BJ (cell line): ENCODE results near the gene ZFP36L2. TPM values are rescaled to one million over a fixed set of nuclear protein-coding genes. Genes with fewer than 3 reads are reported as not detected.

Source experiments
- CTCF ChIA-PET: fragments of 350-600 bp; formaldehyde crosslinking; extraction: SDS; loops from one replicate; lab custom pipeline; 2021; ENCODE audit warnings: antibody characterized with exemption, inconsistent platforms; lab: Yijun Ruan, JAX
- POLR2A ChIA-PET: fragments of 300-600 bp; sonication (Branson Sonifier 250); formaldehyde crosslinking; extraction: SDS; loops from one replicate; lab custom pipeline; 2021; ENCODE audit warnings: antibody characterized with exemption; lab: Charles Lee
- DNase-seq: peaks from one replicate; pipeline ENCODE4 v3.0.0-alpha.2; 2011; ENCODE audit warnings: low read depth
- H3K27me3 ChIP-seq: 2 replicates; pipeline ENCODE4 v1.6.0; 2011; ENCODE audit warnings: low read length; ENCODE audit not compliant: control insufficient read depth, insufficient read depth
- H3K36me3 ChIP-seq: 2 replicates; pipeline ENCODE4 v1.5.1; 2011; ENCODE audit warnings: low read length; ENCODE audit not compliant: control insufficient read depth, insufficient read depth
- H3K4me3 ChIP-seq: 2 replicates; pipeline ENCODE4 v1.5.1; 2011; ENCODE audit warnings: low read depth, mild to moderate bottlenecking, control low read depth, low read length
- polyA plus RNA-seq: library from polyadenylated mRNA; depleted of rRNA; stranded (reverse); fragments of >200 nt; gene quantifications from 2 replicates; pipeline ENCODE4 v1.2.3, GENCODE V29; 2011
- TF ChIP-seq, protein P1 (sequence below): IDR thresholded peaks from 2 replicates; pipeline ENCODE4 v1.5.1; 2011; ENCODE audit warnings: low read depth, mild to moderate bottlenecking, control low read depth, inconsistent platforms, low read length, moderate library complexity; ENCODE audit not compliant: insufficient read depth

Gene ZFP36L2
- polyA plus RNA-seq, 1 experiment: 4.0 TPM

DNA sequence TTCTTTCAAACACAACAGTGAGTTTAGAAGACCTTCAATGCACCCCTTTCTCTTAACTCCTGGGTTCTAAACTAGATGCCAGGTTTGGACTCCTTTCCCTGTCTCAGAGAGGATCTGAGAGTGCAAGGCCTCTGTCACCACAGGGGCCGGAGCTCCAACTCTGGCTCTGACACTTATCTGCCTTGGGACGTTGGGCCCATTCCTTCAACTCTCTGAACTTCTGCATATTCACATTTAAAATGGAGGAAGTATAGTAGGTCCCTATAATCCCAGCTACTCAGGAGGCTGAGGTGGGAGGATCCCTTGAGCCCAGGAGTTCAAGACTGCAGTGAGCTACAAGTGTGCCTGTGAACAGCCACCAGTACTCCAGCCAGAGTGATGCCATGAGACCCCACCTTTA, 44.1 kb upstream of the ZFP36L2 start:
- H3K36me3 ChIP-seq: no peaks in the 10 kb centered on the region
- ChIA-PET CTCF (interaction anchor here (0.6 to 1.9 kb wide), 2 partner anchors 51 to 215 kb away, joined by 3 to 5 read pairs; no protein-coding TSS in a partner anchor), POLR2A (no interaction called here)
- DNase-seq: no peak
- H3K4me3 ChIP-seq: no peak overlapping the region
- TF ChIP-seq, protein P1, sequence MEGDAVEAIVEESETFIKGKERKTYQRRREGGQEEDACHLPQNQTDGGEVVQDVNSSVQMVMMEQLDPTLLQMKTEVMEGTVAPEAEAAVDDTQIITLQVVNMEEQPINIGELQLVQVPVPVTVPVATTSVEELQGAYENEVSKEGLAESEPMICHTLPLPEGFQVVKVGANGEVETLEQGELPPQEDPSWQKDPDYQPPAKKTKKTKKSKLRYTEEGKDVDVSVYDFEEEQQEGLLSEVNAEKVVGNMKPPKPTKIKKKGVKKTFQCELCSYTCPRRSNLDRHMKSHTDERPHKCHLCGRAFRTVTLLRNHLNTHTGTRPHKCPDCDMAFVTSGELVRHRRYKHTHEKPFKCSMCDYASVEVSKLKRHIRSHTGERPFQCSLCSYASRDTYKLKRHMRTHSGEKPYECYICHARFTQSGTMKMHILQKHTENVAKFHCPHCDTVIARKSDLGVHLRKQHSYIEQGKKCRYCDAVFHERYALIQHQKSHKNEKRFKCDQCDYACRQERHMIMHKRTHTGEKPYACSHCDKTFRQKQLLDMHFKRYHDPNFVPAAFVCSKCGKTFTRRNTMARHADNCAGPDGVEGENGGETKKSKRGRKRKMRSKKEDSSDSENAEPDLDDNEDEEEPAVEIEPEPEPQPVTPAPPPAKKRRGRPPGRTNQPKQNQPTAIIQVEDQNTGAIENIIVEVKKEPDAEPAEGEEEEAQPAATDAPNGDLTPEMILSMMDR: no peak
- no peaks in the 10 kb centered on the region for H3K27me3 ChIP-seq

DNA sequence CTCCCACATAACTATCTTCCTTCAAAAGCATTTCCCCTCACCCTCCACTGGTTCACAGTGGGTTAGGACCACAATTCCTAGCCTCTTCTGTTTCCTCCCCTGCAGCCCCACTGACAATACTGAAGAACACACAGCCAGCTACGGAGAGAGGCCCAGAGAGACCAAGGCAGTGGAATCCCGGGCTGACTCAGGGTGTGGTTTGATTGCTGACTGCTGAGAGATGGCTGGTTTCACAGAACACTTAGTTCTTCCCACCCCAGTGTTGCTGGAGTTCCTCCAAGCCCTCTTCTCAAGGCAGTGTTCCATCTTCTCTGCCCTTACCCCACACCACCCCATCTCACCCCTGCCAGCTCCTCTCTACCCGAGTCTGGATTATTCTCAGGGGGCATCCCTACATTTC, 43.3 kb upstream of the ZFP36L2 start:
- H3K4me3 ChIP-seq: no peak overlapping the region
- ChIA-PET CTCF (interaction anchor here (1.0 to 1.9 kb wide), 3 partner anchors 40 to 323 kb away, joined by 3 to 5 read pairs (median 4); no protein-coding TSS in a partner anchor), POLR2A (no interaction called here)
- TF ChIP-seq, protein P1: no peak
- H3K27me3 ChIP-seq: no peaks in the 10 kb centered on the region
- peak; percentile 35 for DNase-seq
- H3K36me3 ChIP-seq: no peaks in the 10 kb centered on the region

- TF ChIP-seq, protein P1: peak; percentile 31; the same call in 1 of the 2 replicates
- H3K4me3 ChIP-seq: no peak overlapping the region
- no peaks in the 10 kb centered on the region for H3K36me3 ChIP-seq
- DNase-seq: peak; percentile 90
- H3K27me3 ChIP-seq: no peaks in the 10 kb centered on the region
- ChIA-PET CTCF (interaction anchor here (1.0 to 1.9 kb wide), 3 partner anchors 39 to 322 kb away, joined by 3 to 5 read pairs (median 4); no protein-coding TSS in a partner anchor), POLR2A (no interaction called here)
Observed at GRCh38 chr2:43269074-43269572, 42.7 kb upstream of the ZFP36L2 start.

DNA sequence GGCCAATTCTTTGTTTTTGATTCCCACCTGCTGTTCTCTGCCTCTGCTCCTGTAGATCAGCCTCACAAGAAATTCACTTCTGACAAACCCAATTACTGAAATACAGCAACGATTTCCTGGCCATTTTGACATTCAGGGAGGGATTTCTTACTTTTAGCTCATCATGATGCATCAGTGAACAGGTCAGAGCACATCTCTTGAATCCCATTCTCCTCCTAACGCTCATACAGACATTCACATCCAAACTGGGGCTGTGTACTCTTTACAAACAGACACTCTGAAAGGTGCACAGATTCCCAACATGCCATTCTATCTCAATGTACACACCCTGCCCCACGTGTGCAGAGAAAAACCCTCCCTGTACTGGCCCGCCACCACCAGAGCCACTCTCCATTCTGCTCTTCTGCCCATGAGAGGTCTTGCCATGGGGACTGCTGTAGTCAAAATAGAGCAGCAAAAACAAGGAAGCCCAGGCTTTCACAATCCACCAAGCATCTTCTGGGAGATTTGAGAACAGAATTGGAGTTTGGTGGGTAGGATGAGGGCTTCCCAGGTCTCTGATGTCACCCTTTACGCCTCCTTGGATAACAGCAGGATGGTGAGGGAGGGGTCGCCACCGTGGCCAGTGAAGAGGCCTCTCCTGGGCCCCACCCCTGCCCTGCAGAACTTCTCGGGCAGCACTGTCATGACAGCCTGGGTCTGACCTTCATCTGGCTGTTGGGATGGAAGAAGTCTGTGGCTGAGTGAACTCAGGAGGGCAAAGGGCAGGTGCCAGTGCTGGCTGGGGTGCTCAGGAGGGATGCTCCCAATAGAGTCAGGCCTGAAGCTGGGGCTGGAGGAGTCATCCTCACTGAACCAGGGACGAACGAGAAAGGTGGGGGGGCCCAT, 41.9 kb upstream of the ZFP36L2 start:
- ChIA-PET CTCF (interaction anchor here (1.0 kb wide), 1 partner anchor 321 kb away, joined by 3 read pairs; no protein-coding TSS in a partner anchor), POLR2A (no interaction called here)
- Histone ChIP-seq H3K36me3 (no peaks in the 10 kb centered on the region), H3K4me3 (no peak overlapping the region), H3K27me3 (no peaks in the 10 kb centered on the region)
- no peak for DNase-seq
- TF ChIP-seq, protein P1: no peak

DNA sequence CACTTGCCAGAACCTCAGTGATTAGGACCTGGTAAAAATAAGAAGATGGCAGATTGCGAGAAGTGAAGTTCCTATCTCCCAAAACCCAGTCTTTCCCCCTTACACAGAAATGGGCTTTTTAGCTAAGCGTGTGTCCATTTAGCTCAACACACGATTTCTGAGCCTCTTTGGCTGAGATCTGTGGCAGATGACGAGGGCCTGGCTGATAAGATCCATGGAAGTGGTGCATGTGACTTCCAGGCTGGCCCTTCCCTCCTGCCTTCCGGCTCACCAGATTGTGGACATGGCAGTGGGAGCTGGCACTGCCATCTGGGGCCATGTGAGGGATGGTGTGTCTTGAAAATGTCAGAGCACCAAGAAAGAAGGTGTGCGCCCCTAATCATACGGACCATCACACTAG, 41.0 kb upstream of the ZFP36L2 start:
- Histone ChIP-seq H3K4me3 (no peak overlapping the region), H3K27me3 (no peaks in the 10 kb centered on the region), H3K36me3 (no peaks in the 10 kb centered on the region)
- ChIA-PET CTCF (interaction anchor here (0.9 to 1.0 kb wide), 2 partner anchors 14 to 212 kb away, joined by 3 to 4 read pairs; no protein-coding TSS in a partner anchor), POLR2A (no interaction called here)
- TF ChIP-seq, protein P1: no peak
- no peak for DNase-seq
